Neural progenitor cell (in vitro differentiated cells): Measurements from ENCODE around the gene SSH3.

Experiments
- EZH2phosphoT487 ChIP-seq: fragments of 200-600 bp; sonication (generic); IDR thresholded peaks from 2 replicates; pipeline ENCODE4 v1.6.1; 2017; ENCODE audit warnings: antibody characterized with exemption
- TF ChIP-seq, protein P1 (sequence below): fragments of 200-600 bp; sonication (generic); IDR thresholded peaks from 2 replicates; pipeline ENCODE4 v1.5.1; 2017; ENCODE audit warnings: antibody characterized with exemption, mild to moderate bottlenecking

- TF ChIP-seq, protein P1, sequence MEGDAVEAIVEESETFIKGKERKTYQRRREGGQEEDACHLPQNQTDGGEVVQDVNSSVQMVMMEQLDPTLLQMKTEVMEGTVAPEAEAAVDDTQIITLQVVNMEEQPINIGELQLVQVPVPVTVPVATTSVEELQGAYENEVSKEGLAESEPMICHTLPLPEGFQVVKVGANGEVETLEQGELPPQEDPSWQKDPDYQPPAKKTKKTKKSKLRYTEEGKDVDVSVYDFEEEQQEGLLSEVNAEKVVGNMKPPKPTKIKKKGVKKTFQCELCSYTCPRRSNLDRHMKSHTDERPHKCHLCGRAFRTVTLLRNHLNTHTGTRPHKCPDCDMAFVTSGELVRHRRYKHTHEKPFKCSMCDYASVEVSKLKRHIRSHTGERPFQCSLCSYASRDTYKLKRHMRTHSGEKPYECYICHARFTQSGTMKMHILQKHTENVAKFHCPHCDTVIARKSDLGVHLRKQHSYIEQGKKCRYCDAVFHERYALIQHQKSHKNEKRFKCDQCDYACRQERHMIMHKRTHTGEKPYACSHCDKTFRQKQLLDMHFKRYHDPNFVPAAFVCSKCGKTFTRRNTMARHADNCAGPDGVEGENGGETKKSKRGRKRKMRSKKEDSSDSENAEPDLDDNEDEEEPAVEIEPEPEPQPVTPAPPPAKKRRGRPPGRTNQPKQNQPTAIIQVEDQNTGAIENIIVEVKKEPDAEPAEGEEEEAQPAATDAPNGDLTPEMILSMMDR = peak; percentile 20
- no peak for TF ChIP-seq EZH2phosphoT487
These were observed 26.5 kb upstream of the SSH3 start for GRCh38 chr11:67276781-67277230.
